Stimulated activated CD4-positive, alpha-beta T cell treated with anti-CD3 and anti-CD28 coated beads, Interleukin-1b, Interleukin-23, amount 100 ng/mL, for 48 hours (primary cell): ENCODE data around the gene TOR4A.
A peak's percentile ranks its signal among the peaks of the same experiment; 100 is the strongest.
"Not testable (repeated sequence)": the region's sequence is repeated elsewhere in the genome, so short reads cannot be mapped to it uniquely, and the experiment has no call there.

ENCODE experiments used
- DNase-seq: peaks from one replicate; pipeline ENCODE4 v3.0.0-alpha.2; 2020

TOR4A gene

GRCh38 chr9:137239541-137240200 lies 37.9 kb upstream of the TOR4A start:
- not testable (repeated sequence) for DNase-seq

- peak; percentile 62 for DNase-seq
These were observed 37.1 kb upstream of the TOR4A start for GRCh38 chr9:137240318-137240840.

- DNase-seq, result peak; percentile 99
These were observed 36.6 kb upstream of the TOR4A start, which contains the start of gene TUBB4B for GRCh38 chr9:137240841-137241489. Gene TUBB4B (plus strand): TSS chr9:137241287. CDS start chr9:137241361, 74 bp downstream.

- peak; percentile 62 for DNase-seq
These were observed 35.8 kb upstream of the TOR4A start for GRCh38 chr9:137241490-137242268.

GRCh38 chr9:137242269-137243203 lies 35.0 kb upstream of the TOR4A start:
- DNase-seq, result no peak

GRCh38 chr9:137243266-137243625 lies 34.3 kb upstream of the TOR4A start:
- not testable (repeated sequence) for DNase-seq

DNA sequence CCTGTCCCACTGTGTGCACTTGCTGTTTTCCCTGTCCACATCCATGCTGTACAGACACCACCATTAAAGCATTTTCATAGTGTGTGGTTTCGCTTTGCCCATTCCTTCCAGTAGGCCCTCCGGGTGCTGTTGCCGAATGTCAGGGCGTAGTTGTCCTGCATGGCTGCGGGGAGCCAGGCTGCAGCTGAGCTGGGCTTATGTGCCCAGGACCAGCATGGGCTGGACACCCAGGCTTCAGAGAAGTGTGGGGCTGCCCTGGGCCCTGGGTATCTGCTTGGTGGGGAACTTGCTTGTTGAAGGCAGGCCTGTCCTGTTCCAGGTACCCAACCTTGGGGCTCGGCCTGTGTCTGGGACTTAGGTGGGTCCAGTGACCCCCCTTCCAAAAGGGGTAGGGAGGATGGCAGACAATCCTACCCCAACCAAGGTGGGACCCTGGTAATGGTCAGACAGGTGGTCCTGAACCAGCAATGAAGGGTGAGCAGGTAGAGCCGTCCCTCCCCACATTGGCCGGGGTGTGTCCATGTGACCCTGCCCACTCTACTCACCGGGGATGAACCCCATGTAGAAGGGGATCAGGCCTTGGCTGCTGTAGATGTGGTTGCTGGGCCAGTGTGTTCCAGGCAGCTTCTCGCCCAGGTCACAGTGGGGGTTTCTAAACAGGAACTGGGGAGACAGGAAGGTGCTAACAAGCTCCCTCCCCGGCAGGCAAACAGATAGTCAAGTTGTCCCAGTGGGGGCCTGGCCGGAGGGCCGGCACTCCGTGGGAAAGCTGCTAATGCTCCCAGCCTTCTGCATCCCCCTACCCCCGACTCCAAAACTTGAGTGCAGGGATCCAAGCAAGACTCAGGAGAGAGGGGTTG lies 33.7 kb upstream of the TOR4A start:
- no peak for DNase-seq

DNA sequence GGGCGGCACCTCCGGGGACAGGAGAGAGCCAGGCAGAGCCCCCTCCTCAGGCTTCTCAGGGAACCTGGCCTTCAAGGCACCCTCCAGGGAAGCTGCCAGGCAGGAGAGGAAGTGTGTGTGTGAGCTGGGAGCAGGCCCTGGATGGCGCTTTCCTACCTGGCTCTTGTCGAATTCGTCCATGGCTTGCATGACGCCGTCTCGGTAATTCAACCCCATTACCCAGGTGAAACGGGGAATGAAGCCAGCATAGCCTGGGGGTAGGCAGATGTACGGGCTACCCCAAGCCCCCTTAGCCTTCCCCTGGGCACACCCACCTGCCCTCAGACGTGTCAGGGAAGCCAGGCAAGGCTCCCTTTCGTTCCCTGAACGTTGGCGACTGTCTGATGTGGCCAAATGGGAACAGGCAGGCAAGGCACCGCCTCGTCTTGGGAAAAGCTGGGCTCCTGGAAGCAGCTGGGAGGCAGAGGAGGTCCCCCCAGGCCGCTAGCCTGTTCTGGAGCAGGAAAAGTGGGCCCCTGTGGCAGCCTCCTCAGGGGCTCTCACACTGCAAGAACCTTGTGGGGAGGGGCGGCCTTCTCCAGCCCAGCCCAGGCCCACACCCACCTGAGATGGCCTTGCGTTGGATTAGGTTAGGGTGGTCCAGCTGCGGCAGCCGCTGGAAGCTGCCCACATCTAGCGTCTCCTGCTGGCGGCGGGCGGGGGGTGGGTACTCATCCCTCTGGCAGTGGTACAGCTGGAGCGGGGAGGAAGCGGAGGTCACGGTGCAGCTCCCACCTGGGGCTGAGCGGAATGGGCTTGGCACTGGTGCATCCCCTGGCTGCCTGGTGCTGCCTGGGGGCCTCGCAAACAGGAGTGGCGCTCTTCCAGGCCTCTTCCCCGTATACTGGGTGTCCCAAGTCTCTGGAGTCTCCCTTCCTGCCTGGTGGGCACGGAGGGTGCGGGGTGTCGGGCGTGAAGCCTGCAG lies 32.8 kb upstream of the TOR4A start:
- no peak for DNase-seq

DNA sequence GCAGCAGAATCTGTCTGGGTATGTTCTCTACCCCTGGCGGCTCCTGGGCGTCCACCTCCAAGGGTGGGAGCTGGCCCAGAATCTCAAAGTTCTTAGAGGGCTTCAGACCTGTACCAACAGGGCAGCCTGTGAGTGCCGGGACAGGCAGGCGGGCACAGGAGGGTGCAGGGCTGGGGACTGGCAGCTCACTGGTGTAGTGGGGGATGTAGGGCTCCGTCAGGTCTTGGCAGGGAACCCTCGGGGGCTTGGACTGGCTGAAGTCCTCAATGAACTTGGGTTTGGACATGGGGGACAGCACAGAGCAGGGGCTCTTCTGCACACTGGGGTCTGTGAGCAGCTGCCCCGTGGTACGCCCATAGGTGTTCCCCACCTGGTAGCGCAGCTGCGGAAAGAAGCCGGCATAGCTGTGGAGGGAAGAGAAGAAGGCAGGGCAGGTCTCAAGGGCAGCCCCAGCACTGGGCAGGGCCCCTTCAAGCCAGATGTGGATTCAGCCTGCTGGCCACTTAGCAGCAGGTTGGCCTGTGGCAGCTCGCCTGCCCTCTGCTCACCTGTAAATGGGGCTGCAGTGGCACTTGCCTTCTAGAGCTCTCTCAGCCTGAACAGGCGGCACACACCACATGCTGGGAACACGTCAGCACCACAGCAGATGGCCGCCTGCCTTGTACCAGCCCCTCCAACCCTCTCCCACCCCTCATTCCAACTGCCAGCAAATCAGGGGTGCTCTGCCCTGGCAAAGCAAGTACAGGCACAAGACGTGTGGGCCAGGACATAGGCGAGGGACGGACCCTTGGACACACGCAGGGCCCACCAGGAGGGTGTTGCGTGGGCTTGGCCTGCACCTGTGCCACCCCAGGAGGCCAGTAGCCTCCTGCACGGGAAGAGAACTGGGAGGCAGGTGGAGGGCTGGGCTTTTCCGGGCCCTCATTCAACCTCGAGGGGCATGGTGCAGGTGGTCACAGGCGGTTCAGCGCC lies 31.8 kb upstream of the TOR4A start:
- DNase-seq, result no peak

DNA sequence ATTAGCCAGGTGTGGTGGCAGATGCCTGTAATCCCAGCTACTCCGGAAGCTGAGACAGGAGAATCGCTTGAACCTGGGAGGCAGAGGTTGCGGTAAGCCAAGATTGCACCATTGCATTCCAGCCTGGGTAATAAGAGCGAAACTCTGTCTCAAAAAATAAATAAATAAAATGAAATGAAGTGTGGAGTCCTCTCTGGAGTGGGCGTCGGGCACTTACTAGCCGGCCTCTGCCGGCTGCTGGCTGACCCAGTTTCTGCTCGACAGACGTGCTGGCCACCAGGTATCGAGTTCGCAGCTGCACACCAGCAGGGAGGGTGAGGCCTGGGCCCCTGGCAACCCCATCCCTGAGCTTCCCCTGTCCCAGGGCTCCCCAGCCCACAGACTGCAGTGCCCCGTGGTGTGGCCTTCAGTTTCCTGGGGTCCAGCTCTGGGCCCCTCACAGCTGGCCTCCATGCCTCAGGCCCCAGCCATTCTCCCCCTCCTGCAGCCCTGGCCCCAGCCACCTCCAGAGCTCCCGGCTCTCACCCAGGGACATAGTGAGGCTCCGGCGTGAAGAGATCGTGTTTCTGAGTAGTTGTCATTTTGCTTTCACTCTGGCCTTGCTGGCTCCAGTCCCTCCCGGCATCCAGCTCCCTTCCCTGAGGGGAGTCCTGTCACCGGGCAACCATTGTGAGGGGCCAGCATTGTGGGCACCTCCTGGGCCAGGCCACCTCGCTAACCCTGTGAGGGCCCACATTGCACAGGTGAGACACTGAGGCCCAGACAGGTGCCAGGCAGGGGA lies 30.2 kb upstream of the TOR4A start:
- no peak for DNase-seq

GRCh38 chr9:137247916-137248175 lies 29.7 kb upstream of the TOR4A start:
- no peak for DNase-seq

DNA sequence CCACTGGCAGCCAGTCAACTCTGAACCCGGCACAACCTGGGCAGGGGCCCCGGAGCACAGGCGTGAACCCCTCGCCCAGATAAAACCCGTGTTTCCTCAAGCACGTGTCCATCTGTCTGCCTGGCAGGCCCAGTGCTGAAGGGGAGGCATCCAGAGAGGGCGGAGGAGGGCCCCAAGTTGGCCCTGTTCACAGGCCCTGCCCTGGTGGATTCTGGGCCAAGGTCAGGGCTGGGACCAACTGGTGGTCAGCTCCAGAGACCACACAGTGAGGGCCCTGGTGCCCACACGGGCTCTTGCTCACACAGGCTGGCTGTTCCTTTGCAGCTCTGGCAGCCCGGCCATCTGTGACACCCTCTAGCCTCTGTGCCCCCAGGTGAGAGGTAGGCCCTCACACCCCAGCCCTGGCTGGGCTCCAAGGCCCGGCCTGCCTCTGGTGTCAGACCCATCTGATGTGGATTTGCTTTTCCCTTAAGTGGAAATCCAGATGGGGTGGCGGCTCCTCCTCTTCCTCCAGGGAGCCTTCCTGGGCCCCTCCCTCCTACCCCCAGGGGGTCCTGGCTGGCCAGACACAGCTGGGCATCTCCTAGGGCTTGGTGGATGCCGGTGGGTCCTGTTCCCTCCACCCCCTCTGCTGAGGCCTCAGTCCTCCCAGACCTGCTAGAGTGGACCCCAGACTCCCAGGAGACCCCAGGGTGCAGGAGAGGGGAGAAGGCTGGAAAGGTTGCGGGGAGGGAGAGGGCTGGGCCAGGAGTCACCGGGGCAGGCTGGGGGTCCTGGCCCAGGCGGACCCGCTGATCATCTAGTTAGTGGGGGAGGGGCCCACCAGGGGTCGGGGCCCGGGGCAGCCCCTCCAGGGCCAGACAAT lies 27.0 kb upstream of the TOR4A start:
- DNase-seq, result no peak

DNA sequence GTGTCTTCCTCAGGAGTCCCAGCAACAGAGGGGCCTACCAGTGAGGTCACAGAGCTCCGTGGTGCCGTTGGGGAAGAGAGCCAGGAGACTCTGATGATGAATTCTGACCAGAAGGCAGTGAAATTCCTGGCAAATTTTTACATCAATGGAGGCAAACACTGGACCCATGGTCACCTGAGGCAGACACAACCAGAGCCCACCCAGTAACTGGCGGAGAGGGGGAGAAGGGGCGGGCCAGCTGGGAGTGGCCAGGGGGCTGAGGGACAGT lies 26.4 kb upstream of the TOR4A start, which contains the start of gene STPG3:
STPG3 (plus strand) TSS at position 93 of the 268 bp plus-strand sequence; CDS start at position 94, 1 bp downstream.
- no peak for DNase-seq

DNA sequence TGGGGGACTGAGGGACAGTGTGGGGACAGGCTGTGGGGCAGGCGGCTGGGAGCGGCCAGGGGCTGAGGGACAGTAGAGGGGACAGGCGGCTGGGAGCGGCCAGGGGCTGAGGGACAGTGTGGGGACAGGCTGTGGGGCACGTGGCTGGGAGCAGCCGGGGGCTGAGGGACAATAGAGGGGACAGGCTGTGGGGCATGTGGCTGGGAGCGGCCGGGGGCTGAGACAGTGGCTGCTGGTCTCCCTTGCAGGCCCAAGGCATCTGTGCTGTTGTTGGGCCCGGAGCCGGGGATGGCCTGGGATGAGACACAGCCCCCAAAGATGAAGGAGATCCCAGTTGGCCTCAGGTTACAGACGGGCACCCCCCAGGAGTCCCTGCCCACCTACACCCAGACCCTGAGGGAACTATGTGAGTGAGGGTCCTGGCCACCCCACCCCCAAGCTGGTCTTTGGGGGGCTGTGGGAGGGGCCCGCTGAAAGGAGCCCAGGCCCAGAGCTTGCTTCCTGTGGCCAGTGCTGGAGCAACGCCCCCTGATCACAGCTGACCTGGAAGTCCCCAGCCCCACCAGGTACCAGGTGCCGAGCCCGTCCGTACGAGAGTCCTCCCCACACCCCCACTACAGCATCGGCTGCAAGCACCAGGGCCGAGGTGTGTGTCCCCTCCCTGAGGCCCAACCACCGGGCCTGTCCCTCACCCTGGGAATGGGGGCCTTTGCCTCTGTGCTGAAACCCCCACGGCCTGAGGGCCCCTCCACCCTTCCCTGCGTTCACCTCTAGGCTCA lies 25.8 kb upstream of the TOR4A start:
- no peak for DNase-seq

- no peak for DNase-seq
These were observed 24.7 kb upstream of the TOR4A start for GRCh38 chr9:137252555-137253506.
